Thyroid gland (tissue), 4 donors: ENCODE data around the gene GPANK1.

Experiments
- CTCF ChIP-seq, 6 experiments: fragments of 200-600 bp in 3 of 6; fragments of 450-650 bp in 3 of 6; sonication (generic) in 3 of 6; IDR thresholded peaks; one replicate each; pipeline ENCODE4 v1.5.1; 2016 to 2019; ENCODE audit warnings: antibody characterized with exemption in 6 of 6, mild to moderate bottlenecking in 2 of 6, inconsistent platforms in 1 of 6, moderate library complexity in 1 of 6
- POLR2A ChIP-seq, 2 donors: fragments of 450-650 bp; IDR thresholded peaks; one replicate each; pipeline ENCODE4 v1.6.1; 2017; ENCODE audit warnings: antibody characterized with exemption in 2 of 2, mild to moderate bottlenecking in 2 of 2, moderate library complexity in 1 of 2

- TF ChIP-seq CTCF (IDR thresholded peaks at IDR 0.05): no peak
- no peak for TF ChIP-seq POLR2A (IDR thresholded peaks at IDR 0.05)
Observed at GRCh38 chr6:31663961-31664789, 622 bp downstream of the GPANK1 start.
